ENCODE measurements around the gene ATG4C. TPM values are rescaled to one million over a fixed set of nuclear protein-coding genes. Genes with fewer than 3 reads are reported as not detected.

The ATG4C gene
- total RNA-seq, 2 experiments from 2014 or later, result 16.2 to 17.7 TPM

Other genes with a start within 250 kb of the ATG4C start
- not detected for gene ANGPTL3, start 186.6 kb upstream of the ATG4C start, total RNA-seq
- gene DOCK7, start 95.7 kb upstream of the ATG4C start, total RNA-seq, result 10 to 100 TPM; 11.9 to 13.7 TPM

All from activated CD4-positive, alpha-beta T cell treated with anti-CD3 and anti-CD28 coated beads for 36 hours (primary cell).